Measurements from ENCODE around the gene DNA2. TPM values are rescaled to one million over a fixed set of nuclear protein-coding genes. Genes with fewer than 3 reads are reported as not detected.

The DNA2 gene
- total and polyA plus RNA-seq, 2 of the 13 experiments (the other 11 are each of a cell fraction or from before 2014, with no cell fraction given) = 4.8 to 27.3 TPM

DNA sequence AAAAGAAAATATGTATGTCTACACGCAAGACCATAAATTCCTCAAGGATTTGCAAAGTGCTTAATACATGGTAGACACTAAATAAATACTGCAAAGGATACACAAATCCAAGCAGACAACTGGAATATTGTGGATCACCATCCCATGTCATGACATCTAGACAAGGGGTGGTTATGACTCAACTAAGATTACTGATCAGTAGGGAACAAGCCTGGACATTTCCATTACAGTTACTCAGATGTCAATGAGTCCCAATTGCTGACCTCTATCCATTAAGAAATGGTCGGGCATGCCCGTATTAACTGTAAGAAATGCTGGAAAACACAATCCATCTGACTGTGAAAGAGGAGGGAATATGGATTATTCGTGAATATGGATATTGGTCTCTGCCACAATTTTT, 37.1 kb downstream of the DNA2 start:
- ATAC-seq = no peak
- POLR2A ChIA-PET = no interaction called here
- no peak for FAIRE-seq
- Histone ChIP-seq H3K27ac (ENCODE audit: extremely low read length, insufficient read depth, low read length) (no peak overlapping the region), H3K9me3 (ENCODE audit: low read length) (no peaks in the 10 kb centered on the region), H3K79me2 (ENCODE audit: insufficient read depth, low read length) (no peaks in the 10 kb centered on the region), H3K27me3 (ENCODE audit: control insufficient read depth in 1 of 2, insufficient read depth in 2 of 2, low read length in 2 of 2) (no peaks in the 10 kb centered on the region), H3K4me1 (ENCODE audit: insufficient read depth, low read length) (peaks cover 10% of the 10 kb centered on the region), H3K9ac (ENCODE audit: insufficient read depth, low read depth, low read length) (no peak overlapping the region), H2AFZ (ENCODE audit: low read length) (no peak overlapping the region), H3K36me3 (replicated peaks in 1 of 2; ENCODE audit: control insufficient read depth in 1 of 2, insufficient read depth in 2 of 2, low read length in 2 of 2) (peaks cover 0 to 25% of the 10 kb centered on the region in 2 experiments; a peak in 2 of 5 replicates), H4K20me1 (ENCODE audit: insufficient read depth, low read length) (no peaks in the 10 kb centered on the region), H3K4me2 (ENCODE audit: low read depth, low read length) (no peak overlapping the region), H3K4me3 (replicated peaks in 1 of 3; ENCODE audit: insufficient read depth in 1 of 3, low read depth in 2 of 3, low read length in 3 of 3) (no peak overlapping the region)
- intact Hi-C loops (cut with micrococcal nuclease; ENCODE audit: unreplicated experiment) (no loop called here), in situ Hi-C loops (cut with HindIII; ENCODE audit: extremely low pct_ligation_motif_present, low pct_unique_long_range_greater_than_20kb) (no loop called here)
- 97% methylated on average over 4 of the region's 4 CpGs for WGBS (ENCODE audit: low lambda C conversion rate)
- CTCF ChIA-PET (ENCODE audit: low intra/inter-chr PET ratio, low total read pairs) = no interaction called here
- no peak for DNase-seq (ENCODE audit: low spot score)
- no TSS peak for BruUV-seq (replicated peaks)
- TF ChIP-seq RELA (CRISPR knock-in tag; IDR thresholded peaks at IDR 0.05) = no peak

DNA sequence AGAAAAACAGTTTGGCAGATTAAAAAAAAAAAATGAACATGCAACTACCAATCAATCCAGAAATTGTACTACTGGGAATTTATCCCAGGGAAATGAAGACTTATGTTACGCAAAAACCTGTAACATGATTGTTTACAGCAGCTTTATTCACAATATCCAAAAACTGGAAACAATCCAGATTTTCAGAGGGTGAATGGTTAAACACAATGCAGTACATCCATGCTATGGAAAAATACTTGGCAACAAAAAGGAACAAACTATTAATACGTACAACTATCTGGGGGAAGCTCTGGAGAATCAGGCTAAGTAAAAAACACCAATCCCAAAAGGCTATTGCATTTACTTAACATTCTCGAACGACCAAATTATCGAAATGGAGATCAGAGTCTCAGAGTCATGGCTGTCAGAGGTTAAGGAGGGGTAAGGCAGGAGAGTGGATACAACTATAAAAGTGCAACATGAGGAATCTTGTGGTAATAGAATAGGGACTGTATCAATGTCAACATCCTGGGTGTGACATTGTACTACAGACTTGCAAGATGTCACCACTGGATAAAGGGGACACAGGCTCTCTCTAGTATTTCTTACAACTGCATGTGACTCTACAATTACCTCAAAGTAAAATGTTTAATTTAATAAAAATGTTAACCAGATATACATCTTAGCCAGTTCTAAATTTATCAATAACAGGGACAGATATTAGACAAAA, 43.2 kb downstream of the DNA2 start:
- no peak for FAIRE-seq
- Histone ChIP-seq H4K20me1 (ENCODE audit: insufficient read depth, low read length) (no peaks in the 10 kb centered on the region), H3K4me2 (ENCODE audit: low read depth, low read length) (no peak overlapping the region), H3K27ac (ENCODE audit: extremely low read length, insufficient read depth, low read length) (no peak overlapping the region), H3K27me3 (ENCODE audit: control insufficient read depth in 1 of 2, insufficient read depth in 2 of 2, low read length in 2 of 2) (no peaks in the 10 kb centered on the region), H3K9ac (ENCODE audit: insufficient read depth, low read depth, low read length) (no peak overlapping the region), H3K79me2 (ENCODE audit: insufficient read depth, low read length) (no peaks in the 10 kb centered on the region), H3K9me3 (ENCODE audit: low read length) (no peaks in the 10 kb centered on the region), H3K4me3 (replicated peaks in 1 of 3; ENCODE audit: insufficient read depth in 1 of 3, low read depth in 2 of 3, low read length in 3 of 3) (no peak overlapping the region), H2AFZ (ENCODE audit: low read length) (no peak overlapping the region), H3K4me1 (ENCODE audit: insufficient read depth, low read length) (peaks cover 10% of the 10 kb centered on the region), H3K36me3 (replicated peaks in 1 of 2; ENCODE audit: control insufficient read depth in 1 of 2, insufficient read depth in 2 of 2, low read length in 2 of 2) (peaks cover 0 to 25% of the 10 kb centered on the region in 2 experiments; a peak in 1 of 5 replicates)
- no peak for TF ChIP-seq ARNT2 (CRISPR knock-in tag; IDR thresholded peaks at IDR 0.05; ENCODE audit: low read depth)
- no peak for TF ChIP-seq GFI1 (CRISPR knock-in tag; IDR thresholded peaks at IDR 0.05; ENCODE audit: borderline replicate concordance)
- no peak for TF ChIP-seq CBX2 (IDR thresholded peaks at IDR 0.05; ENCODE audit: low read depth, low read length)
- TF ChIP-seq CBX2 (CRISPR knock-in tag; IDR thresholded peaks at IDR 0.05; ENCODE audit: low read depth) = no peak
- TF ChIP-seq ZNF180 (CRISPR knock-in tag; IDR thresholded peaks at IDR 0.05; ENCODE audit: borderline replicate concordance, low read depth) = no peak
- no peak for TF ChIP-seq RNF2 (conservative IDR thresholded peaks at IDR 0.05; ENCODE audit: low read depth)
- TF ChIP-seq, protein P1, sequence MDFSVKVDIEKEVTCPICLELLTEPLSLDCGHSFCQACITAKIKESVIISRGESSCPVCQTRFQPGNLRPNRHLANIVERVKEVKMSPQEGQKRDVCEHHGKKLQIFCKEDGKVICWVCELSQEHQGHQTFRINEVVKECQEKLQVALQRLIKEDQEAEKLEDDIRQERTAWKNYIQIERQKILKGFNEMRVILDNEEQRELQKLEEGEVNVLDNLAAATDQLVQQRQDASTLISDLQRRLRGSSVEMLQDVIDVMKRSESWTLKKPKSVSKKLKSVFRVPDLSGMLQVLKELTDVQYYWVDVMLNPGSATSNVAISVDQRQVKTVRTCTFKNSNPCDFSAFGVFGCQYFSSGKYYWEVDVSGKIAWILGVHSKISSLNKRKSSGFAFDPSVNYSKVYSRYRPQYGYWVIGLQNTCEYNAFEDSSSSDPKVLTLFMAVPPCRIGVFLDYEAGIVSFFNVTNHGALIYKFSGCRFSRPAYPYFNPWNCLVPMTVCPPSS (IDR thresholded peaks at IDR 0.05) = no peak
- no peak for TF ChIP-seq HNRNPL (IDR thresholded peaks at IDR 0.05; ENCODE audit: low read depth, low read length)
- no peak for TF ChIP-seq MTF2 (CRISPR knock-in tag; IDR thresholded peaks at IDR 0.05; ENCODE audit: borderline replicate concordance)
- TF ChIP-seq UBTF (CRISPR knock-in tag; IDR thresholded peaks at IDR 0.05) = no peak
- TF ChIP-seq DR1 (CRISPR knock-in tag; IDR thresholded peaks at IDR 0.05) = no peak
- no peak for TF ChIP-seq ZSCAN9 (CRISPR knock-in tag; IDR thresholded peaks at IDR 0.05; ENCODE audit: borderline replicate concordance)
- no peak for TF ChIP-seq ZNF567 (CRISPR knock-in tag; IDR thresholded peaks at IDR 0.05; ENCODE audit: borderline replicate concordance)
- no peak for TF ChIP-seq ZNF468 (CRISPR knock-in tag; IDR thresholded peaks at IDR 0.05)
- no peak for TF ChIP-seq AGO2 (optimal IDR thresholded peaks at IDR 0.05; ENCODE audit: low read depth, low read length)
- no peak for TF ChIP-seq REXO4 (CRISPR knock-in tag; IDR thresholded peaks at IDR 0.05; ENCODE audit: borderline replicate concordance)
- no peak for ATAC-seq
- BruUV-seq (replicated peaks) = no TSS peak
- intact Hi-C loops (cut with micrococcal nuclease; ENCODE audit: unreplicated experiment) (no loop called here), in situ Hi-C loops (cut with HindIII; ENCODE audit: extremely low pct_ligation_motif_present, low pct_unique_long_range_greater_than_20kb) (no loop called here)
- DNase-seq (ENCODE audit: low spot score) = no peak
- WGBS (ENCODE audit: low lambda C conversion rate) = 97% methylated on average over 5 of the region's 5 CpGs
- CTCF ChIA-PET (ENCODE audit: low intra/inter-chr PET ratio, low total read pairs) = no interaction called here
- POLR2A ChIA-PET = no interaction called here

Data from HepG2 (cell line).